CD4-positive, alpha-beta T cell treated with Interleukin-2 at 100 ng/mL for 4 hours (primary cell): ENCODE data around the gene JAKMIP1.

Source experiments
- DNase-seq: peaks from one replicate; pipeline ENCODE4 v3.0.0-alpha.2; 2020; ENCODE audit warnings: low spot score

The JAKMIP1 gene

DNA sequence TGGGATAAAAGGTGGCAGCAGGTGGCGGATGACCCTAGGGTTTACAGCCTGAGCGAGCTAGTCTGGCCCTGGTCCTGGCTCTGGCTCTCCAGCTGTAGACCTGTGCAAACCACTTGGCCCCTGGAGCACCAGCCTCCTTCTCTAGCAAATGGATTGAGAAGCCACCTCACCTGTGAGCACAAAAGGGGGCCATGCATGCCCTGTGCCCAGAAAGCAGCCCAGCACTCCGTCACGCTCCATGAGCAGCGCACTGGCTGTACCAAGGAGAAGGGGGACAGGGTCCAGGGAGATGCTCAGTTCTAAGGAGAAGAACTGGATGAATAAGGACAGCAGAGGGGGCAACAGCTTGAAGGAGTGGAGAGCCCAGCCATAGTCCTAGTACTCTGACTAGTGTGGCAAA, 135.2 kb downstream of the JAKMIP1 start:
- DNase-seq: no peak

DNA sequence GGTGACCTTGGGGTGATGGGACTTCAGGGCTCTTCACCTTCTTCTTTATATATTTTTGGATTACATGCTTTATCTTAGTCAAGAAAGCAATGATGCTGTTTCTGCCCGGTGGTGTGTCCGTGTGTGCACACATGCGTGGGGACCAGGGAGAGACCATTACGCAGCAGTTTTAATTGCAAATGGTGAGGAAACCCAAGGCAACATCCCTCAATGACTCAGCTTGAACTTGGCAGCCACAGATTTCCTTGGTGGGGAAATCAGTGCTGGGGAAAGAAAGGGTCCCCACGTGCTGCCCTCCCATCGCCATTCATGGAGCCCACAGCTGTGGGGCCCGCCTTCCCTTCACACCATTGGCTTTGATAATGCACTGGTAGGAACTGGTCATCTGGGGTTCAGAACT, 136.0 kb downstream of the JAKMIP1 start:
- no peak for DNase-seq

DNA sequence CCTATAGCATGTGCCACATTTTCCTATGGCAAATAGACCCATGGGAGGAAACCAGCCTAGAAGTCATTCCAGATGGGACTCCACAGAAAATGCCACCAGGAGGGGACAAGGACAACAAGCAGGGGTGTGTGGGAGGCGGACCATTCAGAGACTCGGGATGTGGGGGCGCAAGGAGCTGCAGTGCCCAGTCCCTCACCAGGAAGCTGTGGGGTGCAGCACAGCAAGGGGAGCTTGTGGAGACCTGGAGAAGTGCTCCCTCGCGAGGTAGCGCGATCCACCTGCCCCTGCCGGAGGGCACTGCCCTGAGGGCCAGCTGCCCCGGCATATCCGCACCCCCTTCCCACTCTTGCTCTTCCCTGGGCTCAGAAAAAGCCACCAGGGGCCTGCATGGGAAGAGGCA, 136.7 kb downstream of the JAKMIP1 start:
- no peak for DNase-seq

DNA sequence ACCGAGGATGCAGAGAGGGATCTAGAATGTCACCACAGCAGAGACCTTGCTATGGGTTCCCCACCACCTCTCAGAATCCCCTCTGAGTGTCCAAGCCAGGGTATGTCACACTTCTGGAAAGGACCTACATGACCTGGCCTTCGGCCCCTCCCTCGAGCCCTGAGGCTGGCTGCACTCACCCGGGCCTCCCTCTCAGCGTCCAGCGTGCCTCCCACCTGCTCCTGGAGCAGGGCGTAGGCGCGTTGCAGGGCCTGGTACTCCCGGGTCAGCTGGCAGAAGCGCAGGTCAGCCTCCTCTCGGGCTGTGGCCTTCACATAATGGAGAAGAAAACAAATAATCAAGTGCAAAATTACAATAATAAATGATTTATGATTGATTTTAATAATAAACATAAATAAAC, 138.2 kb downstream of the JAKMIP1 start:
- no peak for DNase-seq

DNA sequence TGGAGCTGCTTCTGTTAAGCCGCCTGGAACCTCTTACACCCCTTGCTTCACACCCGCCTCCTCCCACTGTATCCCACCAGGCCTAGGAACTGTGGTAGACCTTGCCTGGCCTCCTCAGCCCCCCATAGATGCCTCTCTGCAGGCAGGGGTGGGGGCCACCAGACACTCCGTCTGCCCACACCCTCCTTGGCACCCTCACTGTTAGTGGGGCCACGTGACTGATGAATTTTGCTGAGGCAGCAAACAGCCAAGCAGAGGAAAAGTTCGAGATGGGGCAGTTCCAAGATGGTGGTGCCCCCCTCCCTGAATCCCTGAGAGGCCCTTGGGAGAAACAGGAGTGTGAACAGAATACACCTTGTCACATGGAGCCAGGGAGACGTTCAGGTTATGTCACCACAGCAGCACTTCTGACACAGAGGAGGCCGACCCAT, 141.0 kb downstream of the JAKMIP1 start:
- no peak for DNase-seq

DNA sequence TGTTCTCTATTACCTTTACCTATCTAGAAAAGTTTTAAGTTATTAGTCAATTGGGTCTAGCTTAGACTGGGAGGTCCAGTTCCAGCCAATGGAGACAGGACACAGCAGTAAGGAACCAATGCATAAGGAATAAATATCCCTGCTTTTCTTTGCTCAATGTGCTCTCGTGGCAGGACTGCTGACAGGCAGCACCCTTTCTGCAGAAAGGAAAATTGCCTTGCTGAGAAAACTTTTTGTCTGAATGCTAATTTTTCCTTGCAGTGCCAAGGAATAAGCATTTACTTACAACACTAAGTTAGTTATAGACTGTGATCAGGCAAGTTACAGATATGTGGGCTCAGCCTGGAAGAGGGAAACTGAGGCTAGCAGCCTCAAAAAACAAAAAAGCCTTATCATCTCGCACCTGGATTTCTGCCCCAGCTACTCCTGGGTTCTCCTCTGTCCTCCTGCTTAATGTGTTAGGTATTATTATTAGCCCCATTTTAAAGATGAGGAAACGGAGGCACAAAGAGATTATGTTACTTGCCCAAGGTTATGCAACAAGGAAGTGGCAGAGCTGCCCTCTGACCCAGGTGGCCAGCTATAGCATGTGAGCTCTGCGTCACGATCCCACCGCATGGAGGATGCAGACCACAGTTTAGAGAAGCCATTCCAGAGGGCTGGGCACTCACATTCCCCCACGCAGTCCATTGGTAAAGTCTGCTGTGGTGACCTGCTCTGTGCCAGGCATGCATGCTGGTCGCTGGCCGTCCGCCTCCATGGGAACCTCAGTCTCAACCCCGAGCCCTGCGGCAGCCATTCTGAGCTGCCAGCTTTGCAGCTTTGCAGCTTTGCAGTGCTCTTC, 141.6 kb downstream of the JAKMIP1 start:
- DNase-seq: no peak

DNA sequence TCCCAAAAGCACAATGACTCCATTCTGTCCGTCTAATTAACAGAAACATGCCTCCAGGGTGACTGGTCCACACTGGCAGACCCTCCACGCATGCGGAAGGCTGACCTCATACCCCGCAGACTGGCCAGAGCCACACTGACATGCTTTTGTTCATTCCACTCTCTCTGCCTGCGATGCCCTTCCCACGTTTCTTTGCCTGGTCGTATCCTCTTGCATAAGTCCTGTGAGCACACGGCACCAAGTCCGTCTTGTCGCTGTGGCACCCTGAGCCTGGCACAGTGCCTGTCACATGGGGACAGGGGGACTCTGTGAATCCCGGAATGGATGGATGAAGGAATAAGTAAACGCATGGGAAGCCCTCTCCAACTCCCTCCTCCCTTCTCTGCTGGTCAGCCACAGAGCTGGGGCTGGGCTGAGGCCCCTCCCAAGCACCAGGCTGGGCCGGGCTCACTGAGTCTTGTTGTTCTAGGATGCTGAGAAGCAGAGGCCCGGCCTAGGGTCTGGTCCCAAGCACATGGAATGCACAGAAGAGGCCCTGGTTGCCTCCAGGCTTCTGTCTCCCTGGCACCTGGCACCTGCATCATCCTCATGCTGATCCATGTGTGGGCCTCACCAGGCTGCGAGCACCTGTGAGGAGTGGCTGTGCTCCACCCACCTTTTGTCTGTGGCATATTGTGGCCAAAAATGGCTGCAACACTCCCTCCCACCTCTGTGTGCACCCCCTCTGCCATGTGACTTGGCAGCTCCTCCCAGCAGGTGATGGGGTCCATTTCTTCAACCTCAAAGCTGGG, 143.2 kb downstream of the JAKMIP1 start:
- no peak for DNase-seq

DNA sequence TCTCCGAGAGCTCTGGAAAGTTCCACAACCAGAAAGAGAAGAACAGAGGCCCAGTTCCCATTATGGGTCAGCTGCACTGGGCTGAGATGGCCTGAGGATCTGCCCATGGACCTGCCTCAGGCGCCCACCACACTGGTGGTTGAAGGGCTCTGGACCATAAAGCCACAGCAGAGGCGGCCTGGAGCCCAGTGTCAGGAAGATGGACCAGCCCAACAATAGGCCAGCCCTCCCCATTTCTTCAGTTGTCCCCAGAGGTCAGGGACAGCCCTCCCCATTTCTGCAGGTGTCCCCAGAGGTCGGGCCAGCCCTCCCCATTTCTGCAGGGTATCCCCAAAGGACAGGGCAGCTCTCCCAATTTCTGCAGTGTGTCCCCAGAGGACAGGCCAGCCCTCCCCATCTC, 144.9 kb downstream of the JAKMIP1 start:
- no peak for DNase-seq

DNA sequence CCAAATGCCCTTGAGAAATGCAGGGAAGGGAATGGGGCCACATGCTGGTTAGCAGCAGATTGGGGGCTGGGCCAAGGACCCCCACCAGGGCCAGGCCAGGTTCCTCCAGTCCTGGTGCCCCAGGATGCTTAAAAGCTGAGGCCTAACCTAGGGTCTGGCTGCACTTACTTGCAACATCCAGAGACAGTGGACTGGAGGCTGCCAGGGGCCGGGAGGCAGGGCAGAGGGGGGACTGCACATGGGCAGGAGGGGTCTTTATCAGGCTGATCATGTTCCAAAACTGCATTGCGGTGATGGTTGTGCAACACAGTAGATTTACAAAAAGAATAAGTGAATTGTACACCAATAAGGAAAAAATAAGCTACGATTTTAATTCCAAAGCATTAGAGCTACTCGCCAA, 145.3 kb downstream of the JAKMIP1 start:
- DNase-seq: no peak

DNA sequence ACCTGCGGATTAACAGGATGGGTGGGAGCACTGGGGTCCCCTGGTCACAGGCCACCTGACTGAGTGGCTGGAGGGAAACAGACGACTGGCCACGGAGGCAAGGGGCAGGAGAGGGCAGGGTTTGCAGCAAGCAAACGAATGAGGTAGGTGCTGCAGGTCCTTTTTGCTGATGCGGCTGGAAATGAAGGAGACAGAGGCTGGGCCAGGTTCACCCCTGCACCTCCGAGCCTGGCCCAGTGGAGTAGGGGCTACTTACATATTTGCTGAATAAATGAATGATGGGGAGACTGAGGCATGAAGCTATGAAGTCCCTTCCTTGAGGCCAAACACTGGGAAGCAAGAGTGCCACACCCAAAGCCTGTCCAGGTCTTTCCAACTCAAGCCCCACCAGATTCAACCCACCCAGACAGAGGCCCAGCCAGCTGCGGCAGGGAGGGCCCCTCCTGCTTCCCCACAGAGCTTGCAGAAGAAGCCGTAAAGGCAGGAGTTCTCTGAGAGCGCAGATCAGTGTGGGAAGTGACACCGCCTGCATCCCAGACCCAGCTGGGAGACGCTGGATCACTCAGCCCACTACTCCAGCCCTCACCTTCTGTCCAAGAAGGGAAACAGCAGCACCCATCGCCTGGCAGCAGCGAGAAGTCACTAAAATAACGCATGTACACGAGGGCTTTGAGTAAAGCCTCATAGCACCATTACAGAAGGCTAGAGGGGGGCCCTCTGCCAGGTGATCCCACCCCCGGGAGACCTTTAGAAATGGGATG, 146.0 kb downstream of the JAKMIP1 start:
- DNase-seq: no peak

DNA sequence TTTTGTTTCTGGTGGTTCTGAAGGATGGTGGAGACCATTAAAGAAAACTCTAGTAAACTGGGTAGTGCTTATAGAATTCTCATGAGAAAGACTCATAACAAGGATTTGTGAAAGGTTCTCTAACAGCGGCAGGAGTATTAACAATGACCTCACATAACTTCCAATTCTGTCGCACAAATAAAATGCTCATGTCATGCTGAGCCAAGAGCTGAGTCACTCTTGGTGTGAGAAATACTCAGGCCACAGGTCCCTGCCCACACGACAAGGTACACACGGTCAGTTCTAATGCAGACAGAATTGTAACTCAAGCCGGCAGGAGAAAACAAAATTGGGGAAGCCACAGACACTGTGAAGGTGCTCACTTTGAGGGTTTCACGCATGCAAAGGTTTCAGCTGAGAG, 147.7 kb downstream of the JAKMIP1 start:
- no peak for DNase-seq

DNA sequence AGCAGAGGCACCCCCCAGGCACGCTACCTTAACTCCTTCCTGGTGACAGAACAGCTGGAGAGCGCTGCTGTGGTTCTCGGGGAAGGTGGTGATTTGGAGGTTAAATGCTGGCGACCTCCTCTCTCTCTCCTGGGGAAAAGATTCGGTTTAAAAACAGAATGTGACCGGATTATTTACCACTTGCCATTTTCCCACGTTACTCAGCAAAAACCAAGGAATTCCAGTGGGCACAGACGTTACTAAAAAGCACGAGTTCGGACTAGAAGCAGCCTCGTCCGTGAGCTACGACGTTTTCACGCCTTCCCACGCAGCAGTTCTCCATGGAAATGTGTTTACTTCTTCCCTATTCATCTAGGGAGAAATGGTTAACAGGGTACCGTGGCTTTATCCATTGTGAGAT, 149.8 kb downstream of the JAKMIP1 start:
- no peak for DNase-seq

DNA sequence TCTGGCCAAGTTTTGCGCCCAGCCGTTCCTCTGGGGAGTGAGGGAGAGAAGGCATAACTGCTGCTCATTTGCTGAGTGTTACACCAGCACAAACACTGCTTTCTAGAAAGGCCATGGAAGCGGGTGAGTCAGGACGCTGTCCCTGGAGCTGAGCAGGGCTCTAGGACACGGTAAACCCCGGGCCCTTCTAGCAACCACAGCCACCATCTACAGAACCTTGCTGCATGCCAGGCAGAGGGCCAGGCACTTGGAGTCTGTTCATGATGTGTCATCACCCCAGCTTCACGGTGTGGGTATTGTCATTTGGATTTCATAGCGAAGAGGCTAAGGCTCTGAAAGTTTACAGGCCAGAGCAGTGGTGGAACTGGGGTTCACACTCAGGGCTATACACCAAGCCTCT, 150.4 kb downstream of the JAKMIP1 start:
- DNase-seq: no peak

DNA sequence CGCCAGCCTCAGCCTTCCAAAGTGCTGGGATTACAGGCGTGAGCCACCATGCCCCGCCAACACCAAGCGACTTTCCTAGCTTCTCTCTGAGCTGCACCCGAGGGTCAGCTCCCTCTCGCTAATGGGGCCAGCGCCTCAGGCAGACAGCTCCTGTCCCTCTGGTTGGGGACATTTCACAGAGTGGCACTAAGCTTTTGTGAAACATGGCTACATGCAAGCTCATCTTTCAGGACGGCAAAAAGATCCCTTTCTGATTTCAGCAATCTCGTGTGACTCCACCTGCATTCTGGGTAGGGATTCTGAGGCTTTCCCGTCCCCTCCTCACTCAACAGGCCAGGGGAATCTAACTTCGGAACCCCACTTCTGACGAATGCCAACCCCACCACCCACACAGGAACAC, 151.1 kb downstream of the JAKMIP1 start:
- no peak for DNase-seq

DNA sequence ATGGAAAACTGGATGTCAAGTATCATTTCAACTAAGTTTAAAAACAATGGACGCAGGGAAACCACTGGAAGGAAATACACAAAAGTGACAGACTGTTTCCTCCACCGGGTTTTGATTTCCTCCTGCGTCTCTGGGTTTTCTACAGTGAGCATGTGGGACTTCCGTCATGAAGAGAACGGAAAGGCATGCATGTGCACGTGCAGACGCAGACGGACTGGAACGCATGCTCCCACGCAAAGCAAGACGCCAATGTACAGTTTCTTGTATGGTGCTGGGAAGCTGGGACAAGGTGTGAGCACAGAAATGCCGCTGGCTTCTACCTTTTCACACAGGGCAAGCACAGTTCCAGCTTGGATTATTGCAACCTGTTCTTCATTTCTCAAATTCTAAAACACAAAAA, 151.8 kb downstream of the JAKMIP1 start:
- DNase-seq: no peak

DNA sequence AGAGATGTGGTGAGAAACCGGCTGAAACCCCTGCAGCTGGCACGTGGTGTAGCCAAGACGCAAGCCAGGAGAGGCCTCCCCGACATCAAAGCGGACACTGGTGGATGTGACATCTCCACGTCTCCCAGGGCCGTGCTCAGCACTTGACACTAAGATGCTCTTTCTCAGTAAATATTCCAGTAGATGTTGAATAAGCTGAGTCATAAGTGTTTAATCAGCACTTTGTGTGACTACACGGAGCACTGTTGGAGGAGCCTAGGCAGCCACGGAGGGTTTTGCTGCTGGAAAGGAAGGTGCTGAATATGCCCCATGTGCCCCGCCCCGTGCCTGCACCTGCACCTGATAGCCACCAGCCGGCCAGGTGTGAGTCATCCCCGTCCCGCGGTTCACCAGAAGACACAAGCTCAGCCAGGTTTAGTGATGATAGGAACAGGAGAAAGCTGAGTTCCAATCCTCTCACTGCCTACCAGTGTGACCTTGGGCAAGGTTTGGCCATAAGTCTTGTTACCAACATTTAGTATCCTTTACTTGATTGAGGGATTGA, 153.1 kb downstream of the JAKMIP1 start:
- DNase-seq: no peak

DNA sequence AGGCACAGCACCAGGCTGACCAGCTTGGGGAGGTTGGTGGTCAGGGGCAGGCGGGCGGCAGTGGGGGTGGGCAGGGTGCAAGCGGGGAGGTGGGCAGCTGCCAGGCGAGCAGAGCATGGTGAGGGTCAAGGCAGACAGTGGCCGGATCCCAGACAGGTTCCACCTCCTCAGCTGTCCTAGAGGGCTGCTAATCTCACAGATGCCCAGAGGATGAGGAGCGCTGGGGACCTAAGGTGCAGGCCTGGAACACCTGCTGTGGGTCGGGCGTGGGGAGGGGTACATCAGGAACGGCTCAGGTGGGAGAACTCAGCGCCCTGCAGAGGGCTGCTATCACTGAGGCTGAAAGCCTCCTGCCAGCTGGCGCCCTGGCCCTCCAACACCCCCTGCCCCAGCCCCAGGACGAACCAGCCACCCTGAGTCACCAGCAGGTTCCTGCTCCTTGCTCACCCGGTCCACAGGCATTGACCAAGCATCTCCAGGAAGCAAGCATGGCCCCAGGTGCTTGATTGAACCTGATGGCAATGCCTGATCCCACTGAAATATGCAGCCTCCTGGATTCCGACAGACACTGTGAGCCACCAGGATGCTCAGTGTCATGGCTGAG, 153.7 kb downstream of the JAKMIP1 start:
- no peak for DNase-seq

DNA sequence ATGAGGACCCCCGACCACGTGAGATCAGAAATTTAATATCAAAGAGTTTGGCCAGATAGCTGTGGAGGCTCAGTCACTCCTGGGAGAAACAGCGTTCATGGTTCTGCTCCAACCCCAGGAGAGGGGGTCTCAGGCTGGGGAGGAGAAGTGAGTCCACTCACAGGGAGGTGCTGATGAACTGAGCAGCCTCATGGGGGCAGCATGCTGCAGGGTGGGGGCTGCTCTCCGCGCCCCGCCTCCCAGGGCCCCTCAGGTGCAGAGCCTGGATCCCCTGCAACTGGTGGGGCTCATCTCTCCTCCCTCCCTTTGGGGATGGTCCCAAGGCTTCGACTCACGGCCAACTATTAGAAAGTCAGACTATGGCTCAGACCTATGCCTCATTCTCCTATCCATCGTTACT, 155.5 kb downstream of the JAKMIP1 start:
- no peak for DNase-seq

DNA sequence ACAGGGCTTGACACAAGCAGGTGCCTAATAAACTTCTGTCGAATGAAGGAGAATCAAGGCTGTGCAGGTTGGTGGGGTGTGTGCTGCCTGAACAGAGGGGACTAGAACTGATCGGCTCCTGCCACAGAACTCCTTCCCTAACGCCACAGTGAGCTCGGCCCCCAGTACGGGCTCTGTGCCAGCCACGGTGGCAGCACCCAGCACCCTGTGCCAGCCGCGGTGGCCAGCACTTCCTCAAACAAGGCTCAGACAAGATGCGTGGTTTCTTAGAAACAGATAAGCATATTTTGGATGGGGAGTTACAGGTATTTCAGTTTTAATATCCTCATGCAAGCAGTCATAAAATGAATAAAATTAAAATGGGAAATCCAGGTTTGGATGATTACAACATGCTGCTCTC, 156.1 kb downstream of the JAKMIP1 start:
- DNase-seq: no peak

DNA sequence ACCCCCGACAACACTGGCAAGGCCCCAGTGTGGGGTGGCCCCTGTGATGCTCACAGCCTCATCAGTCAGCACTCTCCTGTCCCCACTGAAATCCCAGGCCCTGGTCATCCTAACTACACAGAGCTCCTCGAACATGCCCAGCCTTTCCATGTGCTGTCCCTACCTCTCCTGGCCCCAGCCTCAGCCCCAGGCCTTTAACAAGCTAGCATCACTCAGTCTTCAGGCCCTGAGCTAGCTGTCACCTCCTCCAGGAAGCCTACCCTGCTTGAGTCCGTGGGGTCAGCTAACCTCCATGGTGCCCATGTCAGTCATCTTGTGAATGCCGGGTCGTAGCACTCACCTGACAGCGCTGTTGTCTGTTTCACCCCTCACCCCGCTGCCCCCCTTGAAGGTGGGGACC, 156.5 kb downstream of the JAKMIP1 start:
- DNase-seq: no peak

DNA sequence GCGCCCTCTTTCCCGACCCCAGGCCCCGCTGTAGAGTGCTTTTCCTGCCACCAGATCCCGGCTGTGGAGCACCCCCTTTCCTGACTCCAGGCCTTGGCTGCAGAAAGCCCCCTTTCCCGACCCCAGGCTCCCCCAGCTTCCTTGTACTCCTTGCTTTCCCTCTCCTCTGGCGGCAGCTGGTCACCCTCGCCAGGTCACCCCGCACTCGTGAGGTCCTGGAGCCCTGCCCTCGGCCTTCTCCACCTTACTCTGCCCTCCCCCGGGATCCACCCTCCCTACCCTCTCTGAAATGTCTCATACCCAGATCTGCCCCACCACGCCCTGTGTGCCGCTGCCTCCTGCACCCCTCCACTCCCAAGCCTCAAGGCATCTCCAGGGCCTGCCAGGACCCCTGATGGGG, 157.2 kb downstream of the JAKMIP1 start:
- no peak for DNase-seq
